NCI-H187 (cell line): ENCODE data around the gene BACH2.
A peak's percentile ranks its signal among the peaks of the same experiment; 100 is the strongest.
"Not testable (repeated sequence)": the region's sequence is repeated elsewhere in the genome, so short reads cannot be mapped to it uniquely, and the experiment has no call there.

Experiments used
- DNase-seq, 2 experiments: peaks; one replicate each; lab custom pipeline; 2025; lab: John Stamatoyannopoulos, UW

The BACH2 gene

DNA sequence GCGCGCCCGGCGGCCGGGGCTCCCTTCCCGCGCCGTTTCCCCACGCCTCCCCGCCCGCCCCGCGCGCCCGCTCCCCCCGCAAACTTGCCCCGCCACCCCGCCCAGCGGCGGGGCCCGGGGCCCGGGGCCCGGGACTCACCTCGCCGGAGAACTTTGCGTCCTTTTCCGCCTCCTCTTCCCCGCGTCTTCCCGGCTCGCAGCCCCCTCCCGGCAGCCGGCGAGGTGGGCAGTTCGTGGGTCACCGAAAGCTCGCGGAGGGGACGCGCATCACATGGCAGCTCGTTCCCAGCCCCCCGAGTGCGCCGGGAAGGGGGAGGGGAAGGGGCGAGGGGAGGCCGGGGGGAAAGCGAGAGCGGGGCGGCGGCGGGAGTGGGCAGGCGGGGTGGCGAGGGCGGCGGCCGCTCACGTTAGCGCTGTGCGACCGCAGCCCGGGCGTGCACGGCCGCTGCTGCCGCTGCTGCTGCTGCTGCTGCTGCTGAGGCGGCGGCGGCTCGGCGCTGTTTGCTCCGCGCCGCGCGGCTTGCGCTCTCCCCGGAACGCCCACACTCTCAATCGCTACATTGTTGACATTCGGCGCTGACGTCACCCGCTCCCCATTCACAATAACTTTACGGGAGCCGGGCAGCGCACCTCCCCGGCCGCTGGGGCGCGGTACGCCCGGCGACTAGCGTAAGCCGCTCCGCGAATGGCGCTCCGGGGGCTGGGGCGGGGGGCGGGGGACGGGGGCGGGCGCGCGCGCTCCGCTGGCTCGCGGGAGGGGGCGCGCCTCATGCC lies at the start of gene BACH2:
TSS of gene BACH2 (minus strand) at position 503 of the 774 bp plus-strand sequence. CDS start 287,999 bp downstream, outside the sequence.
- DNase-seq: peak; percentile 39 to 84

DNA sequence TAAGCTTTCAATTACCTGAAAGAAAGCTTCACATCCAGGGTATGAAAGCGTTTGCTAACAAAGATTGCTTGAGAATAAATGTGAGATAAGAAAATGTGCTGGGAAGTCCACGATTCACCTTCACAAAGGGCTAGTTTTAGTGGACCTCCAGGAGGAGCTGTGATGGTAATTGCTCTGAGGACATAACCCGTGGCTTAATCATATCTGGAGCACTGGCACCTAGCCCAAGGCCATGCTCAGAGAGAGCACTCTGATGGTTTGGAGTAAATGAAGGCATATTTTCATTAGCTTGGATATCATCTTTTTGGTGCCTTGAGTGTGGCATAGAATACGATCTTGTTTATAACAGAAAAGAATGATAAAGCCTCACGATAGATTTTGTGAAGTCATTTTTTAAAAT lies 46.9 kb upstream of the BACH2 start:
- no peak for DNase-seq

DNA sequence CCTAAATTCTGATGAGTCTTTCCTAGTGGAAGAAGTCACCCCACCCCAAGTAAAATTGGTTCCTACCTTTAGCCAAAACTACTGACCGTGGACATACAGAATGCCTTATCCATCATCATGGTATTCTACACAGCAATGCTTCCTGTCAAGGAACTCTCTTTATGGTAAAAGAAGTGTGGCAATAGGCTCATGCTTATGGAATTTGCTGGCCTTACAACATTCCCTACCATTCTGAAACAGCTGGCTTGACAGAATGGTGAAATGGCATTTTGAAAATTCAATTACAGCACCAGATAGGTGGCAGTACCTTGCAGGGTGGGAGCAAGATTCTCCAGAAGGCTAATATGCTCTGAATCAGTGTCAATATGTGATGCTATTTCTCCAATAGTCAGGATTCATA lies 41.8 kb upstream of the BACH2 start:
- DNase-seq: no peak

DNA sequence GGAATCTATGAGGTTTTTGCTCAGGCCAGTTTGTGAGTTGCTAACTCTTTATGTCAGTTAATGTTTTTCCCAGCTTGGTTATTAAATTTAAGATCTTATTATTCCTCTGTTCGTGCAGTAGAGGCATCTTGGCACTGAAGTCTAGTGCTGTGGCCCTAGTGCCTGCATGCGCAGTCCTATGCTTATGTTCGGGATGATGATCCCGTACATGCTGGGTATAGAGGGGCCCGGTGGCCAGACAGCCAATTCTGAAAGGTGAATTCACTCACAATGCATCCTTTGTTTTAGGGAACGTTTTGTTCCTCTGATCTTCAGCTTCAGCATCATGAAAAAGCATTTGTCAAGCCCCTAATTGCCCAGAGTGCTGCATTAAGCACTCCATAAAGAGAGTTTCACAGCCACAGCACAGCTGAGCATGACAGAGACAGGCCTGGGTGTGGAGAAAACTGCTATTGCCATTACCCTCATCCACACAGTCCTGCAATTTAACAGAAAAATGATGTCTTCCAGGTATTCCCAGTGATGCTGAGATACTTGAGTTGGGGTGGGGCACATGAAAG lies 39.8 kb upstream of the BACH2 start:
- no peak for DNase-seq

DNA sequence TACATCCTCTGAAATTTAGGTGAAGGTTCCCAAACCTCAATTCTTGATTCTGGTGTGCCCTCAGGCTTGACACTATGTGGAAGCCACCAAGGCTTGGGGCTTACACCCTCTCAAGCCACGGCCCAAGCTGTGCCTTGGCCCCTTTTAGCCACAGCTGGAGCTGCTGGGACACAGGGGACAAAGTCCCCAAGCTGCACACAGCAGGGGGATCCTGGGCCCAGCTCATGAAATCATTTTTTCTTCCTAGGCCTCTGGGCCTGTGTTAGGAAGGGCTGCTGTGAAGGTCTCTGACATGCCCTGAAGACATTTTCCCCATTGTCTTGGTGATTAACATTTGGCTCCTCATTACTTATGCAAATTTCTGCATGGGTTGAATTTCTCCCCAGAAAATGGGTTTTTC lies 37.3 kb upstream of the BACH2 start:
- no peak for DNase-seq

DNA sequence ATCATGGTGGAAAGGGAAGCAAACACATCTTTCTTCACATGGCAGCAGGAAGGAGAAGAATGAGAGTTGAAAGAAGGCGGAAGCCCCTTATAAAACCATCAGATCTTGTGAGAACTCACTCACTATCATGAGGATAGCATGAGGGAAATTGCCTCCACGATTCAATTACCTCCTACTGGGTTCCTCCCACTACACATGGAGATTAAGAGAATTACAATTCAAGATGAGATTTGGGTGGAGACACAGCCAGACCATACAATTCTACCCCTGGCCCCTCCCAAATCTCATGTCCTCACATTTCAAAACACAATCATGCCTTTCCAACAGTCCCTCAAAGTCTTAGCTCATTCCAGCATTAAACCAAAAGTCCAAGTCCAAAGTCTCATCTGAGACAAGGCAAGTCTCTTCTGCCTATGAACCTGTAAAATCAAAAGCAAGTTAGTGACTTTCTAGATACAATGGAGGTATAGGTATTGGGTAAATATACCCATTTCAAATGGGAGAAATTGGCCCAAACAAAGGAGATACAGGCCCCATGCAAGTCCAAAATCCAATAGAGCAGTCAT lies 36.4 kb upstream of the BACH2 start:
- DNase-seq: not testable (repeated sequence)

DNA sequence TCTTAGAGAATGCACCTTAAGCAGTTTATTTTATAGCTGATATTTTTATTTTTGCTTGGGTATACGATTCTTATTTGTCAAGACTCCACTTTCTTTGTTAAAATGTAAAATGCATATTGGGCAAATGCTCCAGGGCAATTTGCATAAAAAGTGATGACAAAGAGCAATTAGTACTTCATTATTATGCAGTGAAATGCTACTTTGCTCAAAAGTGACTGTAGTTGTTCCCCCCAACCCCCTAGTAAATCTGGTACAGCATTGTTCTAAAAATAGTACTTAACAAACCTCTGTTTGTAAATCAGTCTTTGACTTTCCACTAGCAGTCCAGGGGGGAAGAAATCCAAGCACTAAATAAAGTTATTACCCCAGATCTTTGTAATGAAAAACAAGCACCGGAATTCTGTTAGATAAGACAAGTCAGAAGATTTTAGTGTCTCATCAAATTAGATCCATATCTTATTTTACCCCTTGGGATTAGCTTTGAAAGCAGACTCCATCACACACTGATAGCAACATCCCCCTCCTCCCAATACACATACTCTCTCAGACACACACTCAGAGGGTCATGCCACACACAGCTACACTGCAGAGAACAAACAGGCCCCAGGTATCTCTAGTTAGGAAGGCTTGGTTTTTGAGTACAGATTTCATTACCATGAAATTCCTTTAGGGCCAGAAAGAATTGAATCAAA lies 32.9 kb upstream of the BACH2 start:
- no peak for DNase-seq

DNA sequence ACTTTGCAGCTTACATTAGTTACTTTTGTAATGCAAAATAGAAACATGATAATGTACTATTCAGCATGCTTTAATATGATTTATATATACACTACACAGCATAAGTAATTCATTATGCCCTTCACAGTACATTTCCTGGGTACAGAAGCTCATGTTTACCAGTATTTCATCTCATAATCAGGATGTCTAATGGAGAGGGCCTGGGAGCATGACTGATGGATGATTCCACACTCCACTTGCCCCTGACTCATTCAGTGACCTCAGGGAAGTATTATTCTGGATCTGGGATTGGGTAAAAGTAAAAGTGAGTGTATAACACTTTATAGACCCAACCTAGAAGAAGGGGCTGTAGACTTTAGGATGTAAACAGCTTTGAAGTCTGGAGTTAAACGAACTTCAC lies 31.4 kb upstream of the BACH2 start:
- DNase-seq: no peak

DNA sequence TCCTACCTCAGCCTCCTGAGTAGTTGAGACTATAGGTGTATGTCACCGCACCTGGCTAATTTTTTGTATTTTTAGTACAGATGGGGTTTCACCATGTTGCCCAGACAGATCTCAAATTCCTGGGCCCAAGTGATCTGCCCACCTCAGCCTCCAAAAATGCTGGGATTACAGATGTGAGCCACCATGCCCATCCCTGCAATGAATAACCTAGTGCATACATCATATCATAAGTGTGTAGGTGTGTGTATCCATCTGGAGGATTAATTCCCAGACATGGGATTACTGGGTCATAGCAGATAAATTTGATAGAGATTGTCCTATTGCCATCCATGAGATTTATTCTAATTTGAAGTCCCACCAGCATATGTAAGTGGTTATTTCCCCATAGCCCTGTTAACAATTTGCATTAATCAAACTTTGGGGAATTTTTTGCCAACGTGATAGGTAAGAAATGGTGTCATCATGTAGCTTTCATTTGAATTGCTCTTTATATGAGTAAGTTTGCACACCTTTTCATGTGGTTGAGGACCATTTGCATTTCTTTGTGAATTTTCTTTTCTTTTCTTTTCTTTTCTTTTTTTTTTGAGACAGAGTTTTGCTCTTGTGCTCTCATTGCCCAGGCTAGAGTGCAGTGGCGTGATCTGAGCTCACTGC lies 29.9 kb upstream of the BACH2 start:
- DNase-seq: no peak

DNA sequence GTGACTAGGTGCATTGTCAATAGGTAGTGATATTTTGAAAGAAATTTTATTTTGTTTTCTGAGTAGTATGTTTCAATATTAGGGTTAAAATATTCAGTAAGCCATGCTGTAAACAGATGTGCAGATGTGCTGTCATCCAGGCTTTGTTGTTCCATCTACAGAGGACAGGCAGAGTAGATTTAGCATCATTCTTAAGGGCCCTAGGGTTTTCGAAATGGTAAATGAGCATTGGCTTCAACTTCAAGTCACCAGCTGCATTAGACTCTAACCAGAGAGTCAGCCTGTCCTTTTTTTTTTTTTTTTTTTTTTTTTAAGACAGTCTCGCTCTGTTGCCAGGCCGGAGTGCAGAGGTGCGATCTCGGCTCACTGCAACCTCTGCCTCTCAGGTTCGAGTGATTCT lies 27.1 kb upstream of the BACH2 start:
- no peak for DNase-seq

DNA sequence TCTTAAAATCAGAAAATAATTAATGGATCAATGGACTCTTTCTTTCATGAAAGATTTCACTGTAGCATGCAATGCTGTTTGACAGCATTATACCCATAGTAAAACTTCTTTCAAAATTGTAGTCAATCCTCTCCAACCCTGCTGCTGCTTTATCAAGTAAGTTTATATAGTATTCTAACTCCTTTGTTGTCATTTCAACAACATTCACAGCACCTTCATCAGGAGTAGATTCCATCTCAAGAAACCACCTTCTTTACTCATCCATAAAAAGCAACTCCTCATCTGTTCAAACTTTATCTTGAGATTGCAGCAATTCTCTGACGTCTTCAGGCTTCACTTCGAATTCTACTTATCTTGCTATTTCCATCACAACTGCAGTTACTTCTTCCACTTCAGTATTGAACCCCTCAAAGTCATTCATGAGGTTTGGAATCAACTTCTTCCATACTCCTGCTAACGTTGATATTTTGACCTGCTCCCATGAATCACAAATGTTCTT lies 26.4 kb upstream of the BACH2 start:
- DNase-seq: no peak

DNA sequence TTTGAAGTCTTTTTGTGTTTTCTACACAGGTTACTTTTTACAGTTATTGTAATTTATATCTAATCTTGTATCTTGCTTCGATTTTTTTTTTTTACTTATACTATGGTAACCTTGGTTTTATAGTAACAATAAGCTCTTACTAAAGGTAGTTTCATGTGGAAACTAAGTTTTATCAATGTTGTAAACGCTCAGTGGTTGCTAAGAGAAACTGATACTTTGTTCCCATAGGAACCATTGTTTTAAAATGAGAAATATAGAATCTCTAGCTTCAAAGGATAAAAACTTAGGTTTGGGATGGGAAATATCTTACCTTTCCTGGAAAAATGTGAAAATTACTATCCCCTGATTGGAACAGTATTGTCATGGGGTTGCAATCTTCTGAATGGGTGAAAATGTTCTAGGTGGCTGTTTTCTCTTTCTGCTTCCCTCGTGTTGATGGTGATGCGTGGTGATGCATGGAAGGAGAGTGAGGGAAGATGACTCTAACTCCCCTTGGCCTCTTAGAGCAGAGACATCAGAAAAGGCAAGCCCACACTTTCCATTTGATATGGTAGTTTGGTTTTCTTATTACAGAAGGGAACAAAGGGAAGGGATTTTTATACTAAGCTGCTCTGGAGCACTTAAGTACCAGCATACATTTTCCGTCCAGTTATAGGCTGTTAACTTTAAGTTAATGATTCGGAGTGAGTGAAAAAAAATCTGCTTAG lies 23.5 kb upstream of the BACH2 start:
- DNase-seq: no peak

DNA sequence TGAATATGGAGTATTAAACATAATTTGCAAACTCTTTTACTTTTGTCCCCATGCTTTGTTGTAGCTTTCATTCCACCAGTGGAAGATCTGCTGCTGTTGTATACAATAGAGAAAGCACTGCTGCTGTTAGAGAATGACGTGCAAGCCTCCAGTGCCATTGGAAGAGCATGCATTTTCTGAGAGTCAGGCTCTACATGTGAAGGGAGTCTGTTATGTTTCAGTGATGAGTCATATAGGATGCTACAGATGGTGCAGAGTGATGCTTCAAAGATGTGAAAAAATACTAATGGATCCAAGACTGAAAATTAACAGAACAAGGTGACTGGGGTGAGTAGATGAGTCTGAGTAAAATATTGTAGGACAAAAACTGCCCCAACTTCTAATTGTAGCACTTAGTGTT lies 22.4 kb upstream of the BACH2 start:
- no peak for DNase-seq

DNA sequence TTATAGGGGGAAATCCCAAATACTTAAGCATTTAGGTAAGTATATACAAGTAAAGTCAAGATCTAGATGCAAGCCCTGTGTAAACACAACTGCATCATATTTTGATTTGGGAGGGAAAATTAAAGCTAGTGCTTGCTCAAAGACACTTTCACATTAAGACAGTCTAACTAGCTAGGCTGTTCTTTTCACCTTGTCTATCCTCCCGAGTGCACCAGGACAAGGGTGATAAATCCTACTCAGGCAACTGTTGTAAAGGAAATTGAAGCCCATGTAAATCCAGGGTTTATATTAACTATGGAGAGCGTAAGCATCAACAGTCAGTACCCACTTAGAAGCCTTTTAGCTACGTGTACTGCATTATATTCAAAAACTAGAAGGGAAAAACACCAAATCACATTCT lies 19.3 kb upstream of the BACH2 start:
- DNase-seq: no peak

DNA sequence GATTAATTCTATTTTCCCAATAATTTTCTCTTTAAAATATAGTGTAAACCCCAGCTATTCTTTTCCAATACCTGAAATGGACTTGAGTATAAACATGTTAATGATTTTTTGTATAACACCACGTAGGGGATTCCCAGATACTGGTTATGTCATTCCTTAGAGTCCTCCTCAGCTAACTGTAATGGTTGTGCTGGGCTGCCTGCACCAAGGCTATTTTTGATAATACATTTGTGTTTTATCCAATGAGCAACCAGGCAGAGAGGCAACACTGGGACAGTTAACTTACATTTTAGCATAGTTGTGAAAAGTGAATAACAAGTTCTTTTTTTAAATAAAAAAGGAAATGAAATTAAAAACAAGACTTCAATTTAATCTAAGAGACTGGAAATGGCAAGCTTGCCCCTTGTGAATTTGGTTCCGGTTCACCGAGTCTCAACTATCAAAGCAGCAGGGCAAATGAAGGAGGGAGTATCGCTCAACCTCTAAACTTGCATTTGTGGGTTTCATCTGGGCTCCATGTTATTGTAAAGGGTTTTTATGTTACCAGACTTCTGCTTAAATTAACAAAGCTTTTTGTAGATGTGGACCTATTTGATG lies 18.8 kb upstream of the BACH2 start:
- DNase-seq: no peak

DNA sequence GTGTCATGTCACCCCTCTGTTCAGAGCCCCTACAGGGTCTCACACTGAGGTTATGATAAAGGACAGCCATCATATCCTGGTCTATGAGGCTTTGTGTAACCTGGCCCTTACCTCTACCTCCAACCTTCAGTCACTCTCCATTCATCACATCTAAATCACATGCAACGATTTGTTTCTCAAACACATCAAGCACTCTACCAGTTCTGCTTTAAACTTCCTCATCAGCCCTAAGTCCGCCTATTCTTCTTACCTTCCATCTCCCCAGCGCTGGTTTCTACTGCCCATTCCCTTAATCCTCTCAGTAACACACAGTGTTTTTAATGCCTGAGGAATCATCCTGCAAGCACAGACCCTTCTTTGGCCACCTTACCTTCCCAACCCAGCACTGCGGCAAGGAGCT lies 17.9 kb upstream of the BACH2 start:
- DNase-seq: no peak

DNA sequence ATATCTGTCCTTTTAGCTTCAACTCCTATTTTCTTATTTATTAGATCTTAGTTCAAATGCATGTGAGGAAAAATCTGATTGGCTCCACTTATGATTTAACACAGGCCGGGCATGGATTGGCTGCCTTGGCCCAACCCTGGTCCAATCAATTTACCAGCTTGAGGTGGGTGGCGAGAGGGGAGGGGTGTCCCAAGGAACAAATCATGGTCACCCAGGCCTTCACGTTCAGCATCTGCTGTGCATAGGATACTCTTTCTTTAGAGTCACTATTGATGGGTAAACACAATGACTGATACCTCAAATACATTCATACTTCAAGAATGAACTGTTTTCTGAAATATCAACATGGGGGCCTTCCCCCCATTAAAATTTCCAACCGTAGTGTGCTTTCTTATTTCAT lies 14.9 kb upstream of the BACH2 start:
- no peak for DNase-seq

DNA sequence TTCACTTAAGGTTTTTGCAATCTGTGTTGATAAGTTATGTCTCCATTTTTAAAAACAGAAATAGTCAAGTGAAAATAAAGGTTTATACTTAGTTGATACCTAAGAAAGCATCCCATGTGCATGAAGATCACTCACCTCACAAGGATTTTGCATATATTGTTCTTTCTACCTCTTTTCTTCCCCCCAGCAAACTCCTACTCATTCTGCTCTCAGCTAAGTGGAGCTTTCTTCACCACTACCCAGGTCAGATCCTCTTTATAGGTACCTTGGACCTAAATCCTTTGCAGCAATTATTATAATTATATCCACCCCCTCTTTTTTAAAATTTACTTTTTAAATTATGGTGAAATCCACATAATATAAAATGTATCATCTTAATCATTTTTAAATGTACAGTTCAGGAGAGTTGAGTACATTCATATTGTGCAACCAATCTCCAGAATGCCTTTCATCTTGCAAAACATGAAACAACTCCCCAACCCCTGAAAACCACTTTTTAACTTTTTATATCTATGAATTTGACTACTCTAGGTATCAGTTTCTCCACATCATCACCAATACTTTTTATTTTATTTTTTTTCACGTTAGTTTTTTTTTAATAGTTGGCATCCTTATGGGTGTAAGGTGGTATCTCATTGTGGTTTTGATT lies 9.3 kb upstream of the BACH2 start:
- no peak for DNase-seq

DNA sequence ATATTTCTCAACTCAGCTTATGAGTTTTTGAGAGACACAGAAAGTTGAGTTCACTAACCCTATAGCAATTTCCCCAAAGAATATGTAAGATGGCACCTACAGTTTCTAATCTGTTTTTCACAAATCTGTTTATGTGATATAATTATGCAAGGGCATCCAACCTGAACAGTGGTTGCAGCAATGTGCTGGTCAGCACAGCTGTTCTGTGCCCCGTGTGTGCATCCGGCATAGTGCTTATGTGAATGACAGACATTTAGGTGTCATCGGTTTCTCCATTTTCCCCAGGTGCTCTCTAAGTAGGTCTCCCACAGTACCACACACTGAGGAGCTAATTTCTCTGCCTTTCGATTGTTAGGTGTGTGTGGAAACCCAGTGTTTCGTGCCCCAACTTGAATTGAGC lies 7.7 kb upstream of the BACH2 start:
- no peak for DNase-seq

DNA sequence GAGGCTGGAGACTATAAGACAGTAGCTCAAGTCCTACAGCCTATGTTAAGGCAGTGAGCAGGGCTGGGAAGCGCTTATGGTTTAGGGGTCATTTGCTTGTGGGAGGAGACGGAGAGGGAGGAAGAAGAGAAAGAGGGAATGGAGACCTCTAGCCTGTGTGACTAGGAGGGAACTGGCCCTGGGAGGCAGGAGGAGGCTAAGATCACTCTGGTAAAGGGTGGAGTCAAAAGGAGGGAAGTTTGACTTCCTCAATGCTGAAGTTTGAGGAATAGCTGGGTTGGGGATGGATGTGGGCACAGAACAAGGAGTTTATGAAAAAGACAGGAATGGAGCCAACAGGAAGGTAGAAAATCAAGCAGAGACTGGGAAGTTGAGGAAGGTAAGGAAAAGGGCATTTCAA lies 6.4 kb upstream of the BACH2 start:
- DNase-seq: no peak

DNA sequence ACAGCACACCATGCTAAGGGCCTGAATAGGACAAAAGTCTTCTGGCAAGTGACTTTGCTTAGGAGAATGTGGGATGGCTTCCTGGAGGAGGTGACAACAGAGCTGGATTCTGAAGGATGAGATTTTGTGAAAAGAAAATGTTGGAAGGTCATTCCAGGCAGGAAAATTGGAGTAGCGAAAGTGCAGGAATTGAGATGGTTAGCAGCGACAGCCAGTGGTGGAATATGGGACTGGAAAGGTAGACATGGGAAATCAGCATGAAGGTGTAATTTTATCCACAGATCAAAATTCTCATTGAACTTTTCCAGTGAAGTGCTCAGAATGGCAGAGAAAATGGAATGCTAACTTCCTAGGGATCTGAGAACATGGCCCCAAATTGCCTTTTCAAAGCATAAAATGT lies 5.7 kb upstream of the BACH2 start:
- DNase-seq: no peak
